Erythroblast (primary cell): ENCODE data around the gene FAM89B.

Experiments used
- GATA1 ChIP-seq: IDR thresholded peaks from 2 replicates; pipeline ENCODE4 v1.6.1; 2011; ENCODE audit warnings: low read depth, mild to moderate bottlenecking, control low read depth, low read length, moderate library complexity
- POLR2A ChIP-seq: IDR thresholded peaks from 2 replicates; pipeline ENCODE4 v1.6.1; 2011; ENCODE audit warnings: mild to moderate bottlenecking, low read length

DNA sequence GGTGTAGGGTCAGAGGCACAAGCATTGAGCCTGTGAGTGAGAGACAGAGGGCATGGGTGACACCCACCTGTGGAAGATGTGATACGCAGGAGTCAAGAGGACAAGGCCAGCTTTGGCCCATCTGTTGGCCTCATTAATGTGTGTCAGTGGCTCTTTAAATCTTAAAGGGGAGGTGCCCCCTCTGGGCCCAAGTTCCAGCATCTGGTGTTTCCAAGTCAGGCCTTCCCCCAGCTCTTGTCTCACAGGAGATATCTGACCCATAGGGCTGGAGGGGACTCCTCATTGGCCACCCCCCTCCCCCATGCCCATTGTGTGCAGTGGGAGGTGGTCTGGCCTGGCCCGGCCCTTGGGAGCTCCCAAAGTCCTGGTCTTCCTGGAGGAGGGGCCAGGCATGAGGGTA lies 14.3 kb downstream of the FAM89B start:
- no peak for TF ChIP-seq POLR2A
- TF ChIP-seq GATA1, result no peak
